ENCODE data around the gene HBA2.
"Not testable (repeated sequence)": the region's sequence is repeated elsewhere in the genome, so short reads cannot be mapped to it uniquely, and the experiment has no call there.

The HBA2 gene

GRCh38 chr16:175011-175949 is 2.6 kb downstream of the HBA2 start:
- no peak for DNase-seq (ENCODE audit: low read depth)

- not testable (repeated sequence) for DNase-seq (ENCODE audit: low read depth)
These were observed 3.3 kb downstream of the HBA2 start for GRCh38 chr16:176006-176405.

DNA sequence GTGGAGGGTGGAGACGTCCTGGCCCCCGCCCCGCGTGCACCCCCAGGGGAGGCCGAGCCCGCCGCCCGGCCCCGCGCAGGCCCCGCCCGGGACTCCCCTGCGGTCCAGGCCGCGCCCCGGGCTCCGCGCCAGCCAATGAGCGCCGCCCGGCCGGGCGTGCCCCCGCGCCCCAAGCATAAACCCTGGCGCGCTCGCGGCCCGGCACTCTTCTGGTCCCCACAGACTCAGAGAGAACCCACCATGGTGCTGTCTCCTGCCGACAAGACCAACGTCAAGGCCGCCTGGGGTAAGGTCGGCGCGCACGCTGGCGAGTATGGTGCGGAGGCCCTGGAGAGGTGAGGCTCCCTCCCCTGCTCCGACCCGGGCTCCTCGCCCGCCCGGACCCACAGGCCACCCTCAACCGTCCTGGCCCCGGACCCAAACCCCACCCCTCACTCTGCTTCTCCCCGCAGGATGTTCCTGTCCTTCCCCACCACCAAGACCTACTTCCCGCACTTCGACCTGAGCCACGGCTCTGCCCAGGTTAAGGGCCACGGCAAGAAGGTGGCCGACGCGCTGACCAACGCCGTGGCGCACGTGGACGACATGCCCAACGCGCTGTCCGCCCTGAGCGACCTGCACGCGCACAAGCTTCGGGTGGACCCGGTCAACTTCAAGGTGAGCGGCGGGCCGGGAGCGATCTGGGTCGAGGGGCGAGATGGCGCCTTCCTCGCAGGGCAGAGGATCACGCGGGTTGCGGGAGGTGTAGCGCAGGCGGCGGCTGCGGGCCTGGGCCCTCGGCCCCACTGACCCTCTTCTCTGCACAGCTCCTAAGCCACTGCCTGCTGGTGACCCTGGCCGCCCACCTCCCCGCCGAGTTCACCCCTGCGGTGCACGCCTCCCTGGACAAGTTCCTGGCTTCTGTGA is 4.1 kb downstream of the HBA2 start, which contains the start of gene HBA1:
TSS of gene HBA1 (plus strand) at position 204 of the 906 bp plus-strand sequence. CDS start at position 241, 37 bp downstream.
- DNase-seq (ENCODE audit: low read depth) = not testable (repeated sequence)

- DNase-seq (ENCODE audit: low read depth) = no peak
These were observed 4.7 kb downstream of the HBA2 start for GRCh38 chr16:177394-177822.

DNA sequence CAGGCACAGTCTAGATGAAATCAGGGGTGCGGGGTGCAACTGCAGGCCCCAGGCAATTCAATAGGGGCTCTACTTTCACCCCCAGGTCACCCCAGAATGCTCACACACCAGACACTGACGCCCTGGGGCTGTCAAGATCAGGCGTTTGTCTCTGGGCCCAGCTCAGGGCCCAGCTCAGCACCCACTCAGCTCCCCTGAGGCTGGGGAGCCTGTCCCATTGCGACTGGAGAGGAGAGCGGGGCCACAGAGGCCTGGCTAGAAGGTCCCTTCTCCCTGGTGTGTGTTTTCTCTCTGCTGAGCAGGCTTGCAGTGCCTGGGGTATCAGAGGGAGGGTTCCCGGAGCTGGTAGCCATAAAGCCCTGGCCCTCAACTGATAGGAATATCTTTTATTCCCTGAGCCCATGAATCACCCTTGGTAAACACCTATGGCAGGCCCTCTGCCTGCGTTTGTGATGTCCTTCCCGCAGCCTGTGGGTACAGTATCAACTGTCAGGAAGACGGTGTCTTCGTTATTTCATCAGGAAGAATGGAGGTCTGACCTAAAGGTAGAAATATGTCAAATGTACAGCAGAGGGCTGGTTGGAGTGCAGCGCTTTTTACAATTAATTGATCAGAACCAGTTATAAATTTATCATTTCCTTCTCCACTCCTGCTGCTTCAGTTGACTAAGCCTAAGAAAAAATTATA is 5.4 kb downstream of the HBA2 start:
- no peak for DNase-seq (ENCODE audit: low read depth)

- DNase-seq (ENCODE audit: low read depth) = no peak
These were observed 6.0 kb downstream of the HBA2 start for GRCh38 chr16:178668-179015.

- no peak for DNase-seq (ENCODE audit: low read depth)
These were observed 6.8 kb downstream of the HBA2 start for GRCh38 chr16:179211-180092.

DNA sequence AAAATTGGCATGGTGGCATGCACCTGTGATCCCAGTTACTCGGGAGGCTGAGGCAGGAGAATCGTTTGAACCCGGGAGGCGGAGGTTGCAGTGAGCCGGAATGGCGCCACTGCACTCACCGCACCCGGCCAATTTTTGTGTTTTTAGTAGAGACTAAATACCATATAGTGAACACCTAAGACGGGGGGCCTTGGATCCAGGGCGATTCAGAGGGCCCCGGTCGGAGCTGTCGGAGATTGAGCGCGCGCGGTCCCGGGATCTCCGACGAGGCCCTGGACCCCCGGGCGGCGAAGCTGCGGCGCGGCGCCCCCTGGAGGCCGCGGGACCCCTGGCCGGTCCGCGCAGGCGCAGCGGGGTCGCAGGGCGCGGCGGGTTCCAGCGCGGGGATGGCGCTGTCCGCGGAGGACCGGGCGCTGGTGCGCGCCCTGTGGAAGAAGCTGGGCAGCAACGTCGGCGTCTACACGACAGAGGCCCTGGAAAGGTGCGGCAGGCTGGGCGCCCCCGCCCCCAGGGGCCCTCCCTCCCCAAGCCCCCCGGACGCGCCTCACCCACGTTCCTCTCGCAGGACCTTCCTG is 7.5 kb downstream of the HBA2 start, which contains the start of gene HBQ1:
TSS of gene HBQ1 (plus strand) at position 359 of the 575 bp plus-strand sequence. CDS start at position 387, 28 bp downstream.
- DNase-seq (ENCODE audit: low read depth) = no peak

GRCh38 chr16:180681-181564 is 8.2 kb downstream of the HBA2 start:
- no peak for DNase-seq (ENCODE audit: low read depth)

- DNase-seq (ENCODE audit: low read depth) = no peak
These were observed 8.9 kb downstream of the HBA2 start for GRCh38 chr16:181565-182021.

DNA sequence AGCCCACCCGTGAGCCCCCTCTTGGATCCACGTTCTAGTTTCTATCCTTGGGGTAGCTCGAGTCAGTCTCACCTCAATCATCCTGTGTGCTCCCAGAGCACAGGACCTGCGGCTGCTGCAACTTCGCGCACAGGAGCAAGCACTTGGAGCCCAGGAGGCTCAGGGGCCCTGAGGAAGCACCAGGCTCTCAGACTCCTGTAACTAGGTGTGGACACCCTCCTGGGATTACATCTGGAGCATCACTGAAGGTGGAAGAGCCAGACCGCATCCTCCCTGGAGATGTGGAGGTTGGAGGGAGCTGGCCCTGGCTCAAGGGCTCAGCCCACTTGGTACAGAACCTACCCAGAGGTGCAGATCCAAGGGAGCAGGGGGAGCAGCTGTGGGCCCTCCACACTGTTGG is 10.3 kb downstream of the HBA2 start:
- no peak for DNase-seq (ENCODE audit: low read depth)

GRCh38 chr16:185213-185612 is 12.5 kb downstream of the HBA2 start:
- DNase-seq (ENCODE audit: low read depth) = no peak

DNA sequence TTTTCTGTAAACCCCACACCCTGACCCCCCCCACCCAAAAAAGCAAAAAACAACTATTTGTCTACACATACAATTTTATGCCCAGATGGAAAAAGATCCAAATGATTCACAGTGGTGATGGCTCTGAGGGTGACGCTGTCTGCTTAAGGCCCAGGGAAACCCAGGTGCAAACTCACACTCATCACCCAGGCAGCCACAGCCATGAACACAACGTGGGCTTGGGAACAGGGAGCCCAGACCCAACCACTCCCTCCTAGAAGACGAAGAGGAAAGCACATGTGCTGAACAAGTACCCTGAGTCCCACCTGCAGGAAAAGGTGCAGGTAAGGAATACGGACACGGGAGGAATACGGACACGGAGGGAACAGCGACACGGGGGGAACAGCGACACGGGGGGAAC is 13.0 kb downstream of the HBA2 start:
- DNase-seq (ENCODE audit: low read depth) = no peak

GRCh38 chr16:187330-187729 is 14.7 kb downstream of the HBA2 start:
- DNase-seq (ENCODE audit: low read depth) = no peak

DNA sequence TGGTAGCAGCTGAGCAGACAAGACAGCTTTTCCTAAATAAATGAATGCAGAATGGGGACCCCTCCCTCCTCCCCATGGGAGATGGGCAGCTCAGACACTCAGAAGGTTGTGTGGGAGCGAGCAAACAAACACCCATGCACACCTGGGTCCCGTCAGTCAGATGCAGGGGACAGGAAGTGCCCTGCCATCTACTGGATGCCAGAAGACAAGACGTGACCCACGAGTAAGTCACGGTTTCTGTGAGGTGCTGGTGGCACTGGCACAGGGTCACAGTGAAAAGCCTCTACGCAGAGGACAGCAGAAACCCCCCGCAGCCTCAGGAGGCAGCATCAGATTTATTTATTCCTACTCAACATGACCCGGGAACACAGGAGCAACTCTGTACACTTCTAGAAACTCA is 16.0 kb downstream of the HBA2 start:
- no peak for DNase-seq (ENCODE audit: low read depth)

GRCh38 chr16:189604-190186 is 17.0 kb downstream of the HBA2 start:
- no peak for DNase-seq (ENCODE audit: low read depth)

DNA sequence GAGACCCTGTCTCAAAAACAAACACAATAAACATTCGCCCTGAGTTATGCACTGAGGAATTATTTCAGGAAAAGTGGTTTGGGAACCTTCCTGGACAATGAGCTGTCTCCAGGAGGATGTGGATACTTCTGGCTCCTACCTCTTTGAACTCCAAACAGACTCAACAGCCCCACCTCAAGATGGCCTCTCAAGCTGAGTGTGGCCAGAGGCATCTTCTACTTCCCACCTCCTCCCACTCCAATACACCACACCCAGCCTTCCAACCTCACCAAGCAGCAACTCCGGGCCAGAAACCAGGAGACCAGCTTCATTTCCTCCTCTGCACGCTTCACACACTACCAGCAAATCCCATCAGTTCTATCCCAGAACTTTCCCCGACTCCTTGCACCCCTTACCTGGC is 19.2 kb downstream of the HBA2 start:
- DNase-seq (ENCODE audit: low read depth) = no peak

GRCh38 chr16:192686-193085 is 20.0 kb downstream of the HBA2 start:
- DNase-seq (ENCODE audit: low read depth) = no peak

GRCh38 chr16:193441-193840 is 20.8 kb downstream of the HBA2 start:
- no peak for DNase-seq (ENCODE audit: low read depth)
